ENCODE data around the gene AADACL4.

The AADACL4 gene

DNA sequence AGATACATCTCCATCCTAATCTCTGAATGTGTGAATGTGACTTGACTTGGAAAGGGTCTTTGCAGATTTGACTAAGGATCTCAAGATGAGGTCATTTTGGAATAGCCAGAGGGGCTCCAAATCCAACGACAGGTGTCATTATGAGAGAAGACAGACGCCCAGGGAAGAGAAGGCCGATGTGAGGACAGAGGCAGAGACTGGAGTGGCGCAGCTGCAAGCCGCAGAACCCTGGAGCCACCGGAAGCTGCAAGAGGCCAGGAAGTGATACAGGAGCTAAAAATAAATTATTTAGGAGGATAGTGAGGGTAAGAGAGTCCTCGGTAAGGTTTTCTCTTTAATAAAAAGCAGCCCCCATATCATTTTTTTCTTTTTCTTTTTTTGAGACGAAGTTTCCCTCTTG, 9.7 kb upstream of the AADACL4 start:
- TF ChIP-seq, protein P1, sequence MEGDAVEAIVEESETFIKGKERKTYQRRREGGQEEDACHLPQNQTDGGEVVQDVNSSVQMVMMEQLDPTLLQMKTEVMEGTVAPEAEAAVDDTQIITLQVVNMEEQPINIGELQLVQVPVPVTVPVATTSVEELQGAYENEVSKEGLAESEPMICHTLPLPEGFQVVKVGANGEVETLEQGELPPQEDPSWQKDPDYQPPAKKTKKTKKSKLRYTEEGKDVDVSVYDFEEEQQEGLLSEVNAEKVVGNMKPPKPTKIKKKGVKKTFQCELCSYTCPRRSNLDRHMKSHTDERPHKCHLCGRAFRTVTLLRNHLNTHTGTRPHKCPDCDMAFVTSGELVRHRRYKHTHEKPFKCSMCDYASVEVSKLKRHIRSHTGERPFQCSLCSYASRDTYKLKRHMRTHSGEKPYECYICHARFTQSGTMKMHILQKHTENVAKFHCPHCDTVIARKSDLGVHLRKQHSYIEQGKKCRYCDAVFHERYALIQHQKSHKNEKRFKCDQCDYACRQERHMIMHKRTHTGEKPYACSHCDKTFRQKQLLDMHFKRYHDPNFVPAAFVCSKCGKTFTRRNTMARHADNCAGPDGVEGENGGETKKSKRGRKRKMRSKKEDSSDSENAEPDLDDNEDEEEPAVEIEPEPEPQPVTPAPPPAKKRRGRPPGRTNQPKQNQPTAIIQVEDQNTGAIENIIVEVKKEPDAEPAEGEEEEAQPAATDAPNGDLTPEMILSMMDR (IDR thresholded peaks at IDR 0.05): no peak

DNA sequence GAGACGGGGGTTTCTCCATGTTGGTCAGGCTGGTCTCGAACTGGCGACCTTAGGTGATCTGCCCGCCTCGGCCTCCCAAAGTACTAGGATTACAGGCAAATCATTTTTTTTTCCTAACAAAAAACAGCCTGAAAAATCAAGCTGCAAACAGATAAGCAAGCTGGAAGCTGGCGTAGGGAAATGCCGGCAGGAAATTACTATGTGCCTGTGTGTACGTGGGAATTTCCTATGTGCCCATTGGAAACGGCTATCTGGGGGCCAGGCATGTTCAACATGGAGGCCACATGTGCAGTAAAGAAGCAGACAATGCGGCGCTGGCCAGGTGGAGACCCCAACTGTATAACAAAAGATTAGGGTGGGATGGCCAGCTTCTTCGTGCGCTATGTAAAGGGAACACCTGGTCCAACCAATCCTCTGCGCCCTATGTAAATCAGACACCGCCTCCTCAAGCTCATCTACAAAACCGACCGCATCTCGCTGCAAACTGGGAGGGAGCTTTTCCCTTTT, 9.1 kb upstream of the AADACL4 start:
- TF ChIP-seq, protein P1 (IDR thresholded peaks at IDR 0.05): no peak

DNA sequence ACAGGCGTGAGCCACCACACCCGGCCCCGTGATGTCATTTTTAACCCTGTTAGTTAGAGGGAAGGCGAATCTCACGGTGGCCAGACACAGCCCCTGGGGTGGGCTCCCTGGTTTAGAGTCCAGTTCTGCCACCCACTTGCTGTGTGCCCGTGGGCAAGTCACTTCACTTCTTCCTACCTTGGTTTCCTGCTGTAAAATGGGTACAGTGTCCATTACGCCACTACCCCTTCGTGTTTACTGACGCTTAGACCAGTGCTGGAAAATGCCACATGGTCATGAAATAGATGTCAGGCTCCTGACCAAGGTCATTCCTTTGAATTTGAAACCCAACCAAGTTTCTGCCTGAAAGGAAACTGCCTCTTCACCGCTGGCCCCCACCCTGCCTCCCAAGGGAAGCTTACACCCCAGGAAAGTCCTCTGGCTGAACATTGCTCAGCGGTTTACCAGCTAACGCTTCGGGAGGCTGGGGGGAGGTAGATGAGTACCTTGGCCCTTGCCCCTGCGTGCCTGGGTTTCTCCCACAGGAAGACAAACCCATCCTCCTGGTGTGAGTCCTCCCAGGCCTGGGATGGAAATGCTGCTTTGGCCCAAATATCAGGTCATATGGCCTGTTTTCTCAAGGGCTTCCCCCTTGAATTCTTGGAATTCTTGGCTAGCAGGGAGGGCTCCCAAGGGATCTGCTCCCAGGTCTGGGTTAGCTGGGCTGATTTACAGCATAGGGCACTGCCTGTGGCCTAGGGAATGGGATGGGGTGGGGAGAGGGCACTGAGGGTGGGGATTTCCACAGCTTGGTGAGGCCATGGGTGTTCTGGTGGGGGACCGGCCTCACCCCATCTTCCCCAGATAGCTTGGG, 7.6 kb upstream of the AADACL4 start:
- TF ChIP-seq, protein P1 (IDR thresholded peaks at IDR 0.05): no peak

DNA sequence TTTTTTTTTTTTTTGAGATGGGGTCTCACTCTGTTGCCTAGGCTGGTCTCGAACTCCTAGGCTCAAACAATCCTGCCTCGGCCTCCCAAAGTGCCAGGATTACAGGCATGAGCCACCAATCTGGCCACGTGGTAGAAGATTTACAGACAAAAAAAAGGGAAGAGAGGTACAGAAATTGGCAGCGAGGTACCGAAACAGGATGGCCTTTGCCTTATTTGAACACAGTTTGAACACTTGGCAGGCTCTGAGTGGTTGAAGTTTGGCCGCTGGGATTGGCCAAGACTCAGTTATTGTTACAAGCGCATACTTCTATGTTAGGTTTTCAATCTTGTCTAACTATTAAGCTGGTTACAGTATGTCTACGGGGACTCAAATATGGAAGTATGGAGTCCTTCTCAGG, 6.2 kb upstream of the AADACL4 start:
- TF ChIP-seq, protein P1 (IDR thresholded peaks at IDR 0.05): no peak

DNA sequence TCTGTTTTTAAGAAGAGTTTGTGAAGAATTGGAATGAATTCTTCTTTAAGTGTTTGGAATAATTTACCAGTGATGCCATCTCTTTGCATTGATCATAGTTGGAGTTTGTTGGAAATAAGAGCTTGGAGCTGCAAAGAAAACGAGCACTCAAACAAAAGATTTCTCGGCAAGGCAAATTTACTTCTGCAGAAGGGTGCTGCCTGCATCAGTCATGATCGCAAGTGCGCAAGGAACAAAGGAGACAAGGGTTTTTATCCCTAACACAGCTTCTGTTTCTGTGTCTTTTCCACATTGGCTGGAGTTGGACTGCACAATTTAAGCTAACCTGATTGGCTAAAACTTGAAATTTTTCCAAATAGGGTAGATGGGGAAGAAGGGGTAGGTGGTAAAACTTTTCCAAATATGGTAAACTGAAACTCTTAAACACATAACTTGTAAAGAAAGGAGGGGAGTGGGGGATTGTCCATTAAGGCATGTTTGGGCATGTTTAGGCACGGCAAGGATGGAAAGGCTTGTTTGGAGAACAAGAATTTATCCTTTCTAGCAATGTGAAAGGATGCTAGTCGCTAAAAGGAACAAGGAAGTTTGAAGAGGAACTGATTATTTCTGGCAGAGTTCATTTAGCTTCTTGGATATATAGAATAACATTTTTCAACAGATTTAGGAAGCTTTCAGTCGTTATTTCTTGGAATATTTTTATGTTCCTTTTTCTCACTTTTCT, 3.5 kb upstream of the AADACL4 start:
- TF ChIP-seq, protein P1 (IDR thresholded peaks at IDR 0.05): no peak

DNA sequence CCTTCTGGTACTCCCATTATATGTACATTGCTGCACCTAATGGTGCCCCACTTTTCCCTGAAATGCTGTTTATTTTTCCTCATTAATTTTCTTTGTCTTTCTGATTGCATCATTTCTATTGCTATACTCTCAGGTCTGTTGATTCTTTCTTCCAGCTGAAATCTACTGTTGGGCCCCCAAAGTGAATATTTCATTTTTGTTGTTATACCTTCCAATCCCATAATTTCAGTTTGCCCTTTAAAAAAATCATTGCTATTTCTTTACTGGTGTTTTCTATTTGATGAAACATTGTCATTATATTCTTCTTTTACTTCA, 3.0 kb upstream of the AADACL4 start:
- TF ChIP-seq, protein P1 (IDR thresholded peaks at IDR 0.05): no peak

DNA sequence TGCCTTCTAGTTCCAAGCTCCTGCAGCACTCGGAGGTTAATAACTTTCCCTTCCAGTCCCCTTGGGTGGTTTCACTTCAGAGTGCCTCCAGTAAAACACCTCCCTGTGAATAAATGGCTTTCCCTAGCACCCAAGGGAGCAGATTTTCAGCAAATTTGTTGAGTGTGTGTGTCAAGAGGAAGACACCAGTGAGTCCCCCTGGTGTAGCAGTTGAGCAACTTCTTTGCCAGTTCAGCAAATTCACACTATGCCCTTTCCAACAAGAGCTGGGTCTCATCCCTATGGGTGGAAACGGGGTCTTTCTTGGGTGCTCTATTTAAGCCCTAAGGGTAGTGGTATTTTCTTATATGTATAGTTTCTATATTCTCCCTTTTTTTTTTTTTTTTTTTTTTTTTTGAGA, 806 bp upstream of the AADACL4 start:
- TF ChIP-seq, protein P1 (IDR thresholded peaks at IDR 0.05): no peak
